ENCODE data around the gene LCN15.

GRCh38 chr9:136729926-136730325, 34.4 kb downstream of the LCN15 start:
- no peak for TF ChIP-seq CTCF (IDR thresholded peaks at IDR 0.05)
- no peak for TF ChIP-seq EZH2 (IDR thresholded peaks at IDR 0.05)
